Stomach (tissue), 9 donors: Measurements from ENCODE around the gene CEP350. TPM values are rescaled to one million over a fixed set of nuclear protein-coding genes. Genes with fewer than 3 reads are reported as not detected.
A peak's percentile ranks its signal among the peaks of the same experiment; 100 is the strongest.

Source experiments
- DNase-seq, 2 donors: peaks; one replicate each; pipeline versions ENCODE4 v3.0.0 to v3.0.0-alpha.2; 2013 to 2019
- H3K27ac ChIP-seq, 5 donors: fragments of 200-600 bp in 4 of 5; sonication (generic) in 4 of 5; one replicate each; pipeline ENCODE4 v1.5.1; 2013 to 2019; ENCODE audit warnings: mild to moderate bottlenecking in 1 of 5, moderate library complexity in 1 of 5
- H3K27me3 ChIP-seq, 3 donors: fragments of 200-600 bp; sonication (generic); one replicate each; pipeline ENCODE4 v1.5.1; 2017 to 2019; ENCODE audit warnings: mixed run types in 1 of 3
- H3K36me3 ChIP-seq, 4 donors: fragments of 200-600 bp; sonication (generic); 1 replicate in 3 of 4; 2 replicates in 1 of 4; pipeline ENCODE4 v1.5.1; 2016 to 2019
- H3K4me1 ChIP-seq, 4 donors: fragments of 200-600 bp; sonication (generic); one replicate each; pipeline ENCODE4 v1.5.1; 2016 to 2019
- H3K4me3 ChIP-seq, 4 donors: fragments of 200-600 bp; sonication (generic) in 3 of 4; one replicate each; pipeline ENCODE4 v1.5.1; 2016 to 2019; ENCODE audit warnings: mild to moderate bottlenecking in 1 of 4
- H3K9me3 ChIP-seq, 4 donors: fragments of 200-600 bp; sonication (generic); one replicate each; pipeline ENCODE4 v1.5.1; 2016 to 2019
- EP300 ChIP-seq: sonication (generic); formaldehyde crosslinking; IDR thresholded peaks from one replicate; pipeline ENCODE4 v1.6.1; 2017; ENCODE audit warnings: antibody characterized with exemption
- POLR2A ChIP-seq, 4 donors: fragments of 450-650 bp; IDR thresholded peaks; one replicate each; pipeline ENCODE4 v1.6.1; 2016; ENCODE audit warnings: antibody characterized with exemption in 4 of 4, control low read depth in 2 of 4, mild to moderate bottlenecking in 1 of 4, moderate library complexity in 1 of 4
- POLR2AphosphoS5 ChIP-seq, 3 donors: sonication (generic); formaldehyde crosslinking; IDR thresholded peaks; one replicate each; pipeline ENCODE4 v1.6.1; 2016; ENCODE audit warnings: antibody characterized with exemption in 3 of 3
- WGBS, 5 donors: extraction: QIAGEN DNeasy Blood & Tissue Kit in 3 of 5; methylation state at CpG; one replicate each; pipeline versions ENCODE4 v1.1.5 to v1.1.7; 2013 to 2018; 5-methylcytosine and 5-hydroxymethylcytosine counted together
- intact Hi-C: fragments of 100-400 bp; cut with DNase I; formaldehyde crosslinking; loops from one replicate; pipeline ENCODE4 v1.15.1; 2023; ENCODE audit warnings: low total_unique reads
- polyA plus RNA-seq, 3 donors: library from polyadenylated mRNA; stranded (reverse); fragments of 200-250 nt; gene quantifications; one replicate each; pipeline ENCODE4 v1.2.3, GENCODE V29; 2013
- total RNA-seq, 5 donors: library from RNA; depleted of rRNA; stranded (reverse); fragments of >200 nt; gene quantifications; one replicate each; pipeline versions ENCODE4 v1.1.0 to v1.2.3, GENCODE V29; 2014 to 2016
- TF ChIP-seq, protein P1 (sequence below), 7 experiments: fragments of 450-650 bp in 4 of 7; fragments of 200-600 bp in 3 of 7; sonication (generic) in 3 of 7; IDR thresholded peaks; one replicate each; pipeline ENCODE4 v1.5.1; 2016 to 2019; ENCODE audit warnings: antibody characterized with exemption in 7 of 7, control low read depth in 2 of 7, mild to moderate bottlenecking in 1 of 7
- donor health status: healthy with polysubstance abuse.
- donor health status: Bipolar disorder and iron deficiency.
- donor health status: healthy.

CEP350 gene
- total and polyA plus RNA-seq, 8 donors = 2.4 to 150 (median 67.8) TPM

DNA sequence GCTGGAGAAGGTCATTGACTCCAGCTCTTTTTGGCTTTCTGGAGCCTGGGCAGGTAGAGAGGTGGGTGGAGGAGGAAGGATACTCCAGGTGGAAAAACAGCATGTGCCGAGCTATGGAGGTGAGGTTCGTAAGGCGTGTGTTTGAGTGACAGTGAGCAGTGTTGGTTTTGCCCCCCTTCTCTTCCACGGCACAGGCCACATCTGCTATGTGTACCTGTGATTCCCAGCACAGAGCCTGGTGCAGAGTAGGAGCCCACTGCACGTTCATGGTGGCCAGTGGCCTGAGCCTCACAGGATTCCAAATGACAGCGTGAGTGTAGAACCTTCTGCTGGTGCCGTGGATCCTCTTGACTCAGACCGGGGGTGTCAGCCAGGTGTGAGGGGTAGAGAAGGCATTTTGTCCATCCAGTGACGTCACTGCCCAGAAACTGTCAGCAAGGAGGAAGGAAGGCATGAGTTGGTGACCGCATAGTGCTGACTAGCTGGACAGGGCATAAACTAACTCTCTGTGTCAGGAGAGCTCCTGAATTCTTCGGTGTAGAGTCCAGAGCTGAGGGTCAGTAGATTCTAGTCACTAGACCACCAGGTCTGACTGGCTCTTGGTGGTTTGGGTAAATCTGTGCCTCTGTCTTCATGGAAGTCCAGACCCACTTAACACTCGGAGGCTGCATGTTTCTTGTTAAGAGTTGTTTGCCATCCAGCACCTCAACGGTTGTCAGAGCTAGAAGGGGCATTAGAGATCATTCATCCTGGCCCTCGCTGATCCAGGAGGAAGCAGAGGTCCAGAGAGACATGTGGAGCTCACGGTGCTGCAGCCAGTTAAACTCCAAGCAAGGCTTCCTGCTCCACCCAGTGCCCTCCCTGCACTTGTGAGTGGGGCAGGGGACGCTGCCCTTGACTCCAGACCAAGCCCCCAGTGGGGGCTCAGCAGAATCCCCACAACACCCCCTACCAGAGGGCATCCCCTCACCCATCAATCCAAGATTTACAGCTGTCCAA lies 203.8 kb downstream of the CEP350 start:
- WGBS, 5 donors = 38 to 69% (median 54%) methylated on average over 16 of the region's 16 CpGs
- Histone ChIP-seq H3K36me3 (no peaks in the 10 kb centered on the region), H3K4me3 (peak overlapping the region in 1 of 4 donors; percentile 25), H3K4me1 (peaks cover 38 to 85% (median 81%) of the 10 kb centered on the region in 4 donors), H3K9me3 (no peaks in the 10 kb centered on the region), H3K27me3 (no peaks in the 10 kb centered on the region), H3K27ac (peak overlapping the region; percentile 90 to 96 (median 94))
- peak in 1 of 2 donors; percentile 63 for DNase-seq
- intact Hi-C loops = no loop called here
- TF ChIP-seq EP300 (no peak), POLR2A (IDR thresholded peaks at IDR 0.05) (no peak), POLR2AphosphoS5 (IDR thresholded peaks at IDR 0.05) (no peak)
- TF ChIP-seq, protein P1, sequence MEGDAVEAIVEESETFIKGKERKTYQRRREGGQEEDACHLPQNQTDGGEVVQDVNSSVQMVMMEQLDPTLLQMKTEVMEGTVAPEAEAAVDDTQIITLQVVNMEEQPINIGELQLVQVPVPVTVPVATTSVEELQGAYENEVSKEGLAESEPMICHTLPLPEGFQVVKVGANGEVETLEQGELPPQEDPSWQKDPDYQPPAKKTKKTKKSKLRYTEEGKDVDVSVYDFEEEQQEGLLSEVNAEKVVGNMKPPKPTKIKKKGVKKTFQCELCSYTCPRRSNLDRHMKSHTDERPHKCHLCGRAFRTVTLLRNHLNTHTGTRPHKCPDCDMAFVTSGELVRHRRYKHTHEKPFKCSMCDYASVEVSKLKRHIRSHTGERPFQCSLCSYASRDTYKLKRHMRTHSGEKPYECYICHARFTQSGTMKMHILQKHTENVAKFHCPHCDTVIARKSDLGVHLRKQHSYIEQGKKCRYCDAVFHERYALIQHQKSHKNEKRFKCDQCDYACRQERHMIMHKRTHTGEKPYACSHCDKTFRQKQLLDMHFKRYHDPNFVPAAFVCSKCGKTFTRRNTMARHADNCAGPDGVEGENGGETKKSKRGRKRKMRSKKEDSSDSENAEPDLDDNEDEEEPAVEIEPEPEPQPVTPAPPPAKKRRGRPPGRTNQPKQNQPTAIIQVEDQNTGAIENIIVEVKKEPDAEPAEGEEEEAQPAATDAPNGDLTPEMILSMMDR (IDR thresholded peaks at IDR 0.05) = no peak

DNA sequence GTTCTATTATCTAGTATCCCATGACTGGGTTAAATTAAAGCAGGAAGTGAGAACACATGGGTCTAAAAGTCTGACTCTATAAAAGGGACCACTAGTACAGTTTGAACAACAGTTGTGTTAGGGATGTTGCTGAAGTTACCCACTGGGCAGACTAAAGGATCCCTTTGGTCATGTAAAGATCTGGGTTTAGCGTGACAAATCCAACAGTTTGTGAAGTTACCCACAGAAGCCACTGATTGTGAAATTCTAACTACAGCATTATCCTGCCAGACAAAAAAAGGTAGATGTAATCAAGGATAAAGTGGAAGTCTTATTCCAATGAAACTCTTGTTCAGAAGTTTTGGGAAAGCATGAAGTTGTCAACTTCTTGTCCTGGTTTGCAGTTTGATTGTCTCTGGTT lies 205.7 kb downstream of the CEP350 start:
- H3K36me3 ChIP-seq = no peaks in the 10 kb centered on the region
- H3K27ac ChIP-seq = peak overlapping the region in 1 of 5 donors; percentile 44
- H3K4me3 ChIP-seq = no peak overlapping the region
- H3K27me3 ChIP-seq = no peaks in the 10 kb centered on the region
- intact Hi-C loops = no loop called here
- WGBS, 5 donors = 87 to 100% (median 90%) methylated on average over 1 of the region's 1 CpG
- no peaks in the 10 kb centered on the region for H3K9me3 ChIP-seq
- DNase-seq = no peak
- H3K4me1 ChIP-seq = peaks cover 38 to 96% (median 82%) of the 10 kb centered on the region in 4 donors
- TF ChIP-seq POLR2A (IDR thresholded peaks at IDR 0.05) (no peak), EP300 (no peak), POLR2AphosphoS5 (IDR thresholded peaks at IDR 0.05) (no peak)
- TF ChIP-seq, protein P1 (IDR thresholded peaks at IDR 0.05) = no peak

DNA sequence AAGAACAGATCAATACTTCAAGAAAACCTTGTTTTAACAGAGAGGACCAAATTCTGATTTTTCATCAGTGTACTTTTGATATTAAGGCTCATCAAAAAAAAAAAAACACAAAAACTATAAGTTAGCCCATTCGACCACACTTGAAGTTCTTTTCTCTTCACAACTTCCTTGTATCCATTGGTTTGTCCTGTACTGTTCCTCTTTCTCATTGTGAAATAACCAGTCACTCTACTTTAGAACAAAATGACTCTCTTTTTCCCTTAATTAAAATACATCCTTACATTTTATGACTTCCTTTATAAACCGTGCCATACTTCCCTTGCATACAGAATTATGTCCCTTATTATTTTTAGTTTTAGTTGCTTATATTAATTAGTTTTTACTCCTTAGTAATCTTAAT lies 208.4 kb downstream of the CEP350 start:
- no peak for TF ChIP-seq POLR2A (IDR thresholded peaks at IDR 0.05)
- TF ChIP-seq EP300 = no peak
- TF ChIP-seq POLR2AphosphoS5 (IDR thresholded peaks at IDR 0.05) = no peak
- TF ChIP-seq, protein P1 (IDR thresholded peaks at IDR 0.05) = no peak
- Histone ChIP-seq H3K36me3 (peaks cover 0 to 17% (median 10%) of the 10 kb centered on the region in 4 donors), H3K9me3 (no peaks in the 10 kb centered on the region), H3K4me1 (peaks cover 40 to 96% (median 84%) of the 10 kb centered on the region in 4 donors), H3K27ac (no peak overlapping the region), H3K4me3 (no peak overlapping the region), H3K27me3 (no peaks in the 10 kb centered on the region)
- 62 to 77% (median 74%) methylated on average over 2 of the region's 2 CpGs for WGBS, 5 donors
- no peak for DNase-seq
- intact Hi-C loops = no loop called here

Other genes starting within 250 kb of the CEP350 start
- gene FAM163A, start 211.5 kb upstream of the CEP350 start, total RNA-seq = under 1 TPM in 1 of 5 donors, not detected in 4; 0.18 TPM
- under 1 TPM; 0.15 to 0.61 (median 0.31) TPM for gene FAM163A, start 211.5 kb upstream of the CEP350 start, polyA plus RNA-seq
- 100 to 1,000 TPM in 1 of 5 donors, 10 to 100 TPM in 4; 19.7 to 106 (median 65.1) TPM for gene TOR1AIP2, start 77.0 kb upstream of the CEP350 start, total RNA-seq
- 1 to 10 TPM; 5.5 to 8.7 (median 7.8) TPM for gene TOR1AIP2, start 77.0 kb upstream of the CEP350 start, polyA plus RNA-seq
- gene TOR1AIP1, start 72.5 kb upstream of the CEP350 start, total RNA-seq = 100 to 1,000 TPM in 1 of 5 donors, 10 to 100 TPM in 3, 1 to 10 TPM in 1; 9.0 to 129 (median 50.3) TPM
- 10 to 100 TPM; 18.8 to 28.0 (median 24.8) TPM for gene TOR1AIP1, start 72.5 kb upstream of the CEP350 start, polyA plus RNA-seq
- gene QSOX1, start 200.1 kb downstream of the CEP350 start, total RNA-seq = 100 to 1,000 TPM in 3 of 5 donors, 10 to 100 TPM in 2; 58.3 to 323 (median 129) TPM
- gene QSOX1, start 200.1 kb downstream of the CEP350 start, polyA plus RNA-seq = 100 to 1,000 TPM in 2 of 3 donors, 10 to 100 TPM in 1; 38.5 to 118 (median 103) TPM